DND-41 (cell line): ENCODE results near the gene SART3.

Source experiments
- CTCF ChIP-seq: IDR thresholded peaks from 2 replicates; pipeline ENCODE4 v1.5.1; 2012; ENCODE audit warnings: borderline replicate concordance, low read length, moderate library complexity, mild to moderate bottlenecking; ENCODE audit not compliant: poor library complexity, severe bottlenecking; ENCODE audit errors: extremely low read depth
- EZH2 ChIP-seq: IDR thresholded peaks from 3 replicates; pipeline ENCODE4 v1.6.1; 2012; ENCODE audit warnings: borderline replicate concordance, low read depth, mild to moderate bottlenecking, moderate library complexity, low read length, inconsistent platforms; ENCODE audit not compliant: severe bottlenecking

- TF ChIP-seq CTCF (no peak), EZH2 (no peak)
Measured at GRCh38 chr12:108567406-108568337, 6.7 kb upstream of the SART3 start.
